ENCODE results near the gene EMCN. TPM values are rescaled to one million over a fixed set of nuclear protein-coding genes. Genes with fewer than 3 reads are reported as not detected.

Gene EMCN
- total and polyA plus RNA-seq, 2 of the 8 experiments (the other 6 are each of a cell fraction or from before 2014, with no cell fraction given) = not detected

- CTCF ChIA-PET (ENCODE audit: partially characterized antibody) = no interaction called here
- Histone ChIP-seq H3K23ac (ENCODE audit: insufficient read length) (no peak overlapping the region), H3K36me3 (ENCODE audit: control insufficient read depth in 2 of 4, insufficient read depth in 4 of 4, low read length in 3 of 4) (no peaks in the 10 kb centered on the region), H3K14ac (ENCODE audit: insufficient read length) (no peak overlapping the region), H2AK5ac (ENCODE audit: low read depth, low read length) (no peak overlapping the region), H3K23me2 (ENCODE audit: low read depth, low read length) (no peaks in the 10 kb centered on the region), H4K91ac (replicated peaks; ENCODE audit: insufficient read length, low read length) (no peak overlapping the region), H2BK120ac (replicated peaks; ENCODE audit: low read depth, low read length) (no peak overlapping the region), H3K9me3 (ENCODE audit: insufficient read depth in 2 of 2, low read depth in 1 of 2, low read length in 1 of 2) (no peaks in the 10 kb centered on the region), H2BK12ac (ENCODE audit: low read depth, low read length) (no peak overlapping the region), H3K4me1 (replicated peaks in 1 of 4; ENCODE audit: control insufficient read depth in 3 of 4, insufficient read depth in 4 of 4, low read length in 3 of 4) (no peaks in the 10 kb centered on the region), H3K79me1 (ENCODE audit: low read depth, low read length) (no peaks in the 10 kb centered on the region), H3K4ac (replicated peaks; ENCODE audit: insufficient read length, low read depth, low read length) (no peak overlapping the region), H2BK20ac (ENCODE audit: low read length) (no peak overlapping the region), H4K8ac (ENCODE audit: extremely low read depth, insufficient read depth, low read length) (no peak overlapping the region), H4K5ac (ENCODE audit: insufficient read length, low read depth, low read length) (no peak overlapping the region), H3K18ac (ENCODE audit: extremely low read depth, low read length) (no peak overlapping the region), H2AFZ (ENCODE audit: low read length) (no peak overlapping the region), H3K4me2 (ENCODE audit: insufficient read depth in 1 of 2, low read depth in 2 of 2, low read length in 2 of 2) (no peak overlapping the region), H3K4me3 (ENCODE audit: extremely low read depth in 1 of 4, insufficient read depth in 2 of 4, low read depth in 3 of 4, low read length in 4 of 4) (no peak overlapping the region), H4K20me1 (replicated peaks in 1 of 2; ENCODE audit: control insufficient read depth in 1 of 2, insufficient read depth in 2 of 2, low read length in 2 of 2) (no peaks in the 10 kb centered on the region), H2BK15ac (ENCODE audit: low read length) (no peak overlapping the region), H3K27ac (ENCODE audit: low read depth, low read length) (no peak overlapping the region), H2BK5ac (ENCODE audit: low read depth, low read length) (no peak overlapping the region), H3K56ac (replicated peaks; ENCODE audit: insufficient read length, low read depth, low read length) (no peak overlapping the region), H3K9ac (replicated peaks in 1 of 4; ENCODE audit: extremely low read depth in 1 of 4, low read depth in 3 of 4, low read length in 3 of 4) (no peak overlapping the region), H3K79me2 (ENCODE audit: control insufficient read depth in 1 of 2, insufficient read depth in 2 of 2, low read length in 2 of 2) (no peaks in the 10 kb centered on the region), H3K27me3 (replicated peaks in 1 of 4; ENCODE audit: control insufficient read depth in 3 of 4, extremely low read depth in 1 of 4, insufficient read depth in 3 of 4, low read length in 3 of 4) (no peaks in the 10 kb centered on the region)
- FAIRE-seq = no peak
- no peak for DNase-seq (ENCODE audit: low read depth in 1 of 2, low spot score in 2 of 2)
- POLR2A ChIA-PET (ENCODE audit: partially characterized antibody) = no interaction called here
- TF ChIP-seq SIN3A (conservative IDR thresholded peaks at IDR 0.05 in 1 of 2, IDR thresholded peaks at IDR 0.05 in 1 of 2; ENCODE audit: low read depth in 1 of 2, low read length in 2 of 2) = no peak
- no peak for TF ChIP-seq RFX5 (IDR thresholded peaks at IDR 0.05; ENCODE audit: borderline replicate concordance, low read depth, low read length)
- no peak for TF ChIP-seq KDM1A (IDR thresholded peaks at IDR 0.05; ENCODE audit: borderline replicate concordance, low read length)
- no peak for TF ChIP-seq EGR1 (IDR thresholded peaks at IDR 0.05; ENCODE audit: borderline replicate concordance, low read depth, low read length)
- no peak for TF ChIP-seq FOSL1 (IDR thresholded peaks at IDR 0.05; ENCODE audit: insufficient read depth, low read depth, low read length)
- TF ChIP-seq USF2 (IDR thresholded peaks at IDR 0.05; ENCODE audit: low read length) = no peak
- no peak for TF ChIP-seq POLR2AphosphoS5 (IDR thresholded peaks at IDR 0.05; ENCODE audit: low read depth, low read length)
- TF ChIP-seq TAF1 (IDR thresholded peaks at IDR 0.05; ENCODE audit: low read depth, low read length) = no peak
- TF ChIP-seq KDM5A (IDR thresholded peaks at IDR 0.05; ENCODE audit: low read length) = no peak
- TF ChIP-seq GABPA (IDR thresholded peaks at IDR 0.05; ENCODE audit: borderline replicate concordance, insufficient read depth, low read length) = no peak
- no peak for TF ChIP-seq KDM4A (IDR thresholded peaks at IDR 0.05; ENCODE audit: low read depth, low read length, severe bottlenecking)
- no peak for TF ChIP-seq SUZ12 (IDR thresholded peaks at IDR 0.05; ENCODE audit: low read length)
- no peak for TF ChIP-seq BRCA1 (IDR thresholded peaks at IDR 0.05; ENCODE audit: low read depth, low read length)
- no peak for TF ChIP-seq BACH1 (IDR thresholded peaks at IDR 0.05; ENCODE audit: low read length)
- TF ChIP-seq MAX (IDR thresholded peaks at IDR 0.05) = no peak
Measured at GRCh38 chr4:100492129-100492528, 25.7 kb downstream of the EMCN start.
